ENCODE data around the gene SETD5. TPM values are rescaled to one million over a fixed set of nuclear protein-coding genes. Genes with fewer than 3 reads are reported as not detected.
A peak's percentile ranks its signal among the peaks of the same experiment; 100 is the strongest.

The SETD5 gene, protein sequence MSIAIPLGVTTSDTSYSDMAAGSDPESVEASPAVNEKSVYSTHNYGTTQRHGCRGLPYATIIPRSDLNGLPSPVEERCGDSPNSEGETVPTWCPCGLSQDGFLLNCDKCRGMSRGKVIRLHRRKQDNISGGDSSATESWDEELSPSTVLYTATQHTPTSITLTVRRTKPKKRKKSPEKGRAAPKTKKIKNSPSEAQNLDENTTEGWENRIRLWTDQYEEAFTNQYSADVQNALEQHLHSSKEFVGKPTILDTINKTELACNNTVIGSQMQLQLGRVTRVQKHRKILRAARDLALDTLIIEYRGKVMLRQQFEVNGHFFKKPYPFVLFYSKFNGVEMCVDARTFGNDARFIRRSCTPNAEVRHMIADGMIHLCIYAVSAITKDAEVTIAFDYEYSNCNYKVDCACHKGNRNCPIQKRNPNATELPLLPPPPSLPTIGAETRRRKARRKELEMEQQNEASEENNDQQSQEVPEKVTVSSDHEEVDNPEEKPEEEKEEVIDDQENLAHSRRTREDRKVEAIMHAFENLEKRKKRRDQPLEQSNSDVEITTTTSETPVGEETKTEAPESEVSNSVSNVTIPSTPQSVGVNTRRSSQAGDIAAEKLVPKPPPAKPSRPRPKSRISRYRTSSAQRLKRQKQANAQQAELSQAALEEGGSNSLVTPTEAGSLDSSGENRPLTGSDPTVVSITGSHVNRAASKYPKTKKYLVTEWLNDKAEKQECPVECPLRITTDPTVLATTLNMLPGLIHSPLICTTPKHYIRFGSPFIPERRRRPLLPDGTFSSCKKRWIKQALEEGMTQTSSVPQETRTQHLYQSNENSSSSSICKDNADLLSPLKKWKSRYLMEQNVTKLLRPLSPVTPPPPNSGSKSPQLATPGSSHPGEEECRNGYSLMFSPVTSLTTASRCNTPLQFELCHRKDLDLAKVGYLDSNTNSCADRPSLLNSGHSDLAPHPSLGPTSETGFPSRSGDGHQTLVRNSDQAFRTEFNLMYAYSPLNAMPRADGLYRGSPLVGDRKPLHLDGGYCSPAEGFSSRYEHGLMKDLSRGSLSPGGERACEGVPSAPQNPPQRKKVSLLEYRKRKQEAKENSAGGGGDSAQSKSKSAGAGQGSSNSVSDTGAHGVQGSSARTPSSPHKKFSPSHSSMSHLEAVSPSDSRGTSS (N-terminal part only)
- total RNA-seq, result 152 and 164 TPM in 2 replicates

DNA sequence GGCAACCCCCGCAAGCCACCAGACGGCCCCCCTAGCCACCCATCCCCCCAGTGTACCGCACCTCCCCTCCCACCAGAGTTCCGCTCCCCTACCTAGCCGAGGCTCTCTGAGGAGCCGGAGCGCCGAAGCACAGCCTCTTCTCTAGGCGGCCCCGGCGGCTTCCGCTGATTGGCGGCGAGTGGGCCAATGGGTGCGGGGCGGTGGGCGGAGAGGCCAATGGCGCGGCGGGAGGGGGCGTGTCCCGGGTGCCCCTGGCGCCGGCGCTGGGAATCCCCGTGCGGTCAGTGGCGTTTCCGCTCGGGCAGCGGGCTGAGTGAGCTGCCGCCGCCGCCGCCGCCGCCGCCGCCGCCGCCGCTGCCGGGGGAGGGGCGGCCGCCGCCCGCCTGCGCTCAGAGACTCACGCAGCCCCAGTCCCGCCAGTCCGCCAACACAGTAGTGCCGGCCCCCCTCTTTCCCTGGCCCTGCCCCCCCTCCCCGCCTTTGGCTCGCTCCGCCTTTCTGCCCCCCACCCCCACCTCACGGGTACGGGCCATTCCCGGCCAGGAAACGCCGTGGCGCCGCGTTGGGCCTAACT lies at the start of gene SETD5:
TSS of gene SETD5 (plus strand) at position 284 of the 574 bp plus-strand sequence. CDS start 31,324 bp downstream, outside the sequence.
- Mint-ChIP-seq H3K36me3 (ENCODE audit: low read depth) (peaks cover 50% of the 10 kb centered on the region), H3K4me1 (peaks cover 58% of the 10 kb centered on the region), H3K4me3 (peak within 1 kb of the TSS; percentile 100), H3K27ac (peak within 1 kb of the TSS; percentile 100), H3K27me3 (no peaks in the 10 kb centered on the region), H3K9me3 (no peaks in the 10 kb centered on the region)
- peak; percentile 100 for DNase-seq
- intact Hi-C loops (cut with micrococcal nuclease), result loop anchor here (1.0 to 5.0 kb wide), 6 partner anchors 252 to 1875 kb away; partner anchors contain the start of genes ATG7, BRPF1, CRELD1 and MTMR14

- no peak overlapping the region for H3K27ac Mint-ChIP-seq
- H3K4me1 Mint-ChIP-seq, result no peaks in the 10 kb centered on the region
- DNase-seq, result no peak
- H3K36me3 Mint-ChIP-seq (ENCODE audit: low read depth), result no peaks in the 10 kb centered on the region
- intact Hi-C loops (cut with micrococcal nuclease), result no loop called here
- H3K4me3 Mint-ChIP-seq, result no peak overlapping the region
- no peaks in the 10 kb centered on the region for H3K27me3 Mint-ChIP-seq
- H3K9me3 Mint-ChIP-seq, result no peaks in the 10 kb centered on the region
Measured at GRCh38 chr3:9347887-9348286, 49.5 kb upstream of the SETD5 start.

DNA sequence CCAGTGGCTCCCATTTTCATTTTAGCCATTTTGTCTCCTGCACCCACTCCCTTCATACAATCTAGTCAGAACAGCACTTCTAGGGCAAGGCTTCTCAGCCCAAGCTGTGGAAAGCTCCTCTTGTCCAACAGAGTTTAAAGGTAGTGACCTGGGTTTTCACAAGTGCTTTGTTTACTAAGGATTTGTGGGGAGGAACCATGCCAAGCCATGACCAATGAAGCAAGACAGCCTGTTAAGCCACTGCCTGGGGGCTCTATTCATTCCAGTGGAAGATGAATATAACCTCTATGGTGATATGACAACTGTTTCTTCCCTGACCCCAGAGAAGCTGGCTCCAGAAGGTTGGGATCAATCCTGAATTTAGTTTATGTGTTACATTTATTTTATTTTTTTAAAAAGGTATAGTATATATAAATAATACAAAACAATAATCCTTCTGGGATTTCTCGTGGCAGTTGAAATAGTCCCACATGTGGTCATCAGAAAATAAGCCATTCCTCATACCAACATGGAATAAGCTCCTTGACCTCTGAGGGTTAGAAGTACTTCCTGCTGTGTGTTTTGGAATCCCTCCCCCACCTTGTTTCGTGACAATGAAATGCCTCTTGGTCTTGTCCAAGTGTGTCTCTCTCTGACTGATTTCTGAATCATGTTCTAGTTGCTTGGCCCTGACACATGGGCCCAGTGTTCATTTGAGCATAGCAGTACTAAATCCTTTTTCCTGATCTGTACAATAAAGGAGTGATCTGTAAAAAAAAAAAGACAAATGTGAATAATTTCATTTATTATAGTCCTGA lies 47.9 kb upstream of the SETD5 start:
- Mint-ChIP-seq H3K27ac (no peak overlapping the region), H3K36me3 (ENCODE audit: low read depth) (no peaks in the 10 kb centered on the region), H3K4me1 (peaks cover 6% of the 10 kb centered on the region), H3K9me3 (no peaks in the 10 kb centered on the region), H3K4me3 (no peak overlapping the region), H3K27me3 (no peaks in the 10 kb centered on the region)
- intact Hi-C loops (cut with micrococcal nuclease), result loop anchor here (5.0 kb wide), 2 partner anchors 153 to 378 kb away; no protein-coding TSS in a partner anchor
- no peak for DNase-seq

GRCh38 chr3:9351709-9352126 lies 45.7 kb upstream of the SETD5 start:
- Mint-ChIP-seq H3K27ac (no peak overlapping the region), H3K4me1 (peaks cover 15% of the 10 kb centered on the region), H3K27me3 (no peaks in the 10 kb centered on the region), H3K36me3 (ENCODE audit: low read depth) (no peaks in the 10 kb centered on the region), H3K4me3 (no peak overlapping the region), H3K9me3 (no peaks in the 10 kb centered on the region)
- intact Hi-C loops (cut with micrococcal nuclease), result loop anchor here (2.0 to 5.0 kb wide), 3 partner anchors 71 to 376 kb away; no protein-coding TSS in a partner anchor
- DNase-seq, result no peak

GRCh38 chr3:9352917-9353752 lies 44.3 kb upstream of the SETD5 start:
- intact Hi-C loops (cut with micrococcal nuclease), result loop anchor here (2.0 to 5.0 kb wide), 3 partner anchors 70 to 374 kb away; no protein-coding TSS in a partner anchor
- H3K27ac Mint-ChIP-seq, result no peak overlapping the region
- H3K4me1 Mint-ChIP-seq, result peaks cover 15% of the 10 kb centered on the region
- H3K27me3 Mint-ChIP-seq, result no peaks in the 10 kb centered on the region
- H3K9me3 Mint-ChIP-seq, result no peaks in the 10 kb centered on the region
- H3K4me3 Mint-ChIP-seq, result no peak overlapping the region
- DNase-seq, result peak; percentile 87
- H3K36me3 Mint-ChIP-seq (ENCODE audit: low read depth), result no peaks in the 10 kb centered on the region

DNA sequence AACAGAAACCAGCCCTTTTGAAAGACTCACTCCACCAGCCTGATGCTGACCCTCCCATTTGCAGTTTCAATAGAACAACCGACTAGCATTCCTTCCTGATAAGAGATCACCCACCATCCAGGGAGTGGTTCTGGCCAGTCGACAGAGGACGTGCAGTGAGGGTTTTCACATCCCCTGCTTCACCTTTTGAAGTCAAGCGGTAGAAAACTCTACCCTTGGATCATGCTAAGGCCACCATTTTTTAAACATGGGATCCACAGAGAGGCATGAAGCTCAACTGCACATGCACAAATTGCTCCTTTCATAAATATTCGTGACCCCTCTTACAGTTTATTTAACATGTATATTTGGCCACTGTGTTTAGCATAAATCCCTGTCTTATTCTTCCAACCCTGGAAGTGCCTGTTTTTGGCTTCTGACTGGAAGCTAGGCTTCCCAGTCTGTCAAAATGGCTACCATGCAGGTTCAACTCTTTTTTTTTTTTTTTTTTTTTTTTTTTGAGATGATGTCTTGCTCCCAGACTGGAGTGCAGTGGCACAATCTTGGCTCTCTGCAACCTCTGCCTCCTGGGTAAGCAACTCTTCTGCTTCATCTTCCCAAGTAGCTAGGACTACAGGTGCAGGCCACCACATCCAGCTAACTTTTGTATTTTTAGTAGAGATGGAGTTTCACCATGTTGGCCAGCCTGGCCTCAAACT lies 35.6 kb upstream of the SETD5 start:
- Mint-ChIP-seq H3K27me3 (peaks cover 3% of the 10 kb centered on the region), H3K36me3 (ENCODE audit: low read depth) (peaks cover 26% of the 10 kb centered on the region), H3K4me1 (peaks cover 19% of the 10 kb centered on the region), H3K27ac (no peak overlapping the region), H3K9me3 (peaks cover 5% of the 10 kb centered on the region), H3K4me3 (peak overlapping the region; percentile 92)
- intact Hi-C loops (cut with micrococcal nuclease), result loop anchor here (2.0 to 5.0 kb wide), 4 partner anchors 61 to 400 kb away; partner anchors contain the start of genes BRPF1, MTMR14 and RAD18
- DNase-seq, result no peak

DNA sequence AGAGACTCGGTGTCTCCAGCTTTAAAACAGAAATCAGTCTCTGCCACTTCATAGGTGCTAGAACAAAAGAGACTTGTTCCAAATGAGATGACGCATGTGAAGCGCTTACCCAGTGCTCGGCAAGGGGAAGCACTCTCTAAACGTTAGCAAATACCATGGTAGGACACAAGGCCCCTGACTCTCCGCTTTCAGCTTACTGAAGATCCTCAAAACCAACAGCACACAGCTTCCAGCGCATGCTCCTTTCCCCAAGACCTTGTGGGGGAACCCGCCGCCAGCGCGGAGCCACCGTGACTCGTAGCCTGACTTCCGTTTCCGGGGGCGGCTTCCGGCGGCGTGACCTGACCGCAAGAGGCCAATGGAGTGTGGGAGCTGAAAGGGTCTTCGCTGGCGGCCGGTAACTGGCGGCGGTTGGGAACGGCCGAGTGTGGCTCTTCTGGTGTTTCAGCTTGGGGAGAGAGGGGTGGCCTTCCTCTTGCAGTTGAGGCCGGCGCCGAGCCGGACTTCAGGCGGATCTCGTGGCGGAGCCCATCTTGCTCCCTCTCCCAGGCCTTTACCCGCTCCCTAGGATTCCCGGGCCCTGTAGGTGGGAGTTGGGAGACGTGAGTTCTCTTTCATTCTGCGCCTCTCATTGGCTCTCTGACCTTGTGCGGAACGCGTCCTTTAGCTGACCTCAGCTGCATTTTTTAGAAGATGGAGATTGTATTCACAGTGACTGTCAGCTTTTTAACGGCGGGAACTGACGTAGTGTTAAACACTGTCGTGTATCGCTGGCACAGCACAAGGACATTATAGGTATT lies 34.5 kb upstream of the SETD5 start, which contains the start of gene THUMPD3:
TSS of gene THUMPD3 (plus strand) at position 324 of the 800 bp plus-strand sequence. CDS start 2,015 bp downstream, outside the sequence.
- Mint-ChIP-seq H3K36me3 (ENCODE audit: low read depth) (peaks cover 29% of the 10 kb centered on the region), H3K27ac (peak within 1 kb of the TSS; percentile 99), H3K9me3 (peaks cover 5% of the 10 kb centered on the region), H3K27me3 (peaks cover 3% of the 10 kb centered on the region), H3K4me1 (peaks cover 19% of the 10 kb centered on the region), H3K4me3 (peak within 1 kb of the TSS; percentile 92)
- peak; percentile 98 for DNase-seq
- intact Hi-C loops (cut with micrococcal nuclease), result loop anchor here (1.0 to 5.0 kb wide), 5 partner anchors 35 to 401 kb away; partner anchors contain the start of genes BRPF1, MTMR14 and RAD18

DNA sequence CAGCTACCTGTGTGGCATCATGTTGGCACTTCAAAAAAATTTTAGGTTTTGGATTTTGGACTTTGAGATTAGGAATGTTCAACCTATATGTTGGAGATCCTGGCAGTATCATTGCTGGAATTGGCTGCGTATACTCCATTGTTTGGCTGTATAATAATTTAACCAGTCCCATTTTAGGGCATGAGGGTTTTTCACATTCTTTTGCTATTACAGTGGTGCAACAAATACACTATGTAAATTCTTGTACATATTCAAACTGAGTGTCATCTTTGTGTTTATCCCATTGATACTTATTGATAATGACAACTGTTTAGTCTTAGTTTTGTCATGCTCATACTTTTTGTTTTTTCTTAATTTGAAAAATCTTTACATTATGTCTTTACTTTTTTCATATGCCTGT lies 27.9 kb upstream of the SETD5 start:
- Mint-ChIP-seq H3K9me3 (no peaks in the 10 kb centered on the region), H3K36me3 (ENCODE audit: low read depth) (peaks cover 63% of the 10 kb centered on the region), H3K27me3 (no peaks in the 10 kb centered on the region), H3K27ac (no peak overlapping the region), H3K4me3 (no peak overlapping the region), H3K4me1 (peaks cover 19% of the 10 kb centered on the region)
- DNase-seq, result no peak
- intact Hi-C loops (cut with micrococcal nuclease), result no loop called here

DNA sequence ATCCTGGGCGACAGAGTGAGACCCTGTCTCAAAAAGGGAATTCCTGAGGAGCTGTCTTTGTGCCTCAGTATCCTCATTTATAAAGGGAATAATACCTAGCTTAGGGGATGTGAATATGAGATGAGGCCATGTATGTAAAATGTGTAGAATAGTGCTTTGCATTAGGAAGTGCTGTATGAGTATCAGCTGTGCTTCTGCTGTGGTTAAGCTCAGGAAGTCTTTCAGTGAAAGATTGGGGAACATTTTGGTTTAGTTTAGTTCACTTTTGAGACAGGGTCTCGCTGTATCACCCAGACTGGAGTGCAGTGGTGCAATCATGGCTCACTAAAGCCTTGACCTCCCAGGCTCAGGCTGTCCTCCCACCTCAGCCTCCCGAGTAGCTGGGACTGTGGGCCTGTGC lies 23.9 kb upstream of the SETD5 start:
- Mint-ChIP-seq H3K9me3 (no peaks in the 10 kb centered on the region), H3K27me3 (no peaks in the 10 kb centered on the region), H3K36me3 (ENCODE audit: low read depth) (peaks cover 75% of the 10 kb centered on the region), H3K4me1 (peaks cover 13% of the 10 kb centered on the region), H3K27ac (peak overlapping the region; percentile 25), H3K4me3 (no peak overlapping the region)
- intact Hi-C loops (cut with micrococcal nuclease), result no loop called here
- DNase-seq, result no peak

DNA sequence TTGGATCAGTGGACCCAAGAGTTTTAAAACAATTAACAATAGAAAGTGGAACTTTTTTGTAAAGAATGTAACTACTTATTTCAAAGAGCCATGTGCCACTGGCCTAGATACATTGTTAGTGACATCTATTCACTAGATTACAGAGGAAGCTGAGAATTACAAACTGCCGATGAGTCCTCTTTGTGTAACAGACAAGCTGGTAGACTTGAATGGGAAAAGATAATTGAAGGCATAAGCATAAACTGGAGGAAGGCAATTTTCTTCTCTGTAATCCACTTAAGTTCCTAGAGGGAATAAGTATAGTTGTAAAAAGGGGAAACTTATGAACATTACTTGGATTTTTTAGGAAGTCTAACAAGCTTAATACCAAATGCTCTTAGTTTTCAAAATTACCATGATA lies 19.4 kb upstream of the SETD5 start:
- H3K4me3 Mint-ChIP-seq, result no peak overlapping the region
- H3K9me3 Mint-ChIP-seq, result no peaks in the 10 kb centered on the region
- H3K27ac Mint-ChIP-seq, result peak overlapping the region; percentile 45
- intact Hi-C loops (cut with micrococcal nuclease), result no loop called here
- peaks cover 64% of the 10 kb centered on the region for H3K36me3 Mint-ChIP-seq (ENCODE audit: low read depth)
- H3K27me3 Mint-ChIP-seq, result no peaks in the 10 kb centered on the region
- DNase-seq, result no peak
- peaks cover 13% of the 10 kb centered on the region for H3K4me1 Mint-ChIP-seq

- Mint-ChIP-seq H3K4me1 (peaks cover 10% of the 10 kb centered on the region), H3K4me3 (no peak overlapping the region), H3K27ac (no peak overlapping the region), H3K36me3 (ENCODE audit: low read depth) (peaks cover 60% of the 10 kb centered on the region), H3K9me3 (no peaks in the 10 kb centered on the region), H3K27me3 (no peaks in the 10 kb centered on the region)
- intact Hi-C loops (cut with micrococcal nuclease), result no loop called here
- no peak for DNase-seq
Measured at GRCh38 chr3:9379327-9379726, 18.1 kb upstream of the SETD5 start.

Data from activated CD4-positive, alpha-beta T cell treated with anti-CD3 and anti-CD28 coated beads, Interleukin-2, amount 10 ng/mL, durations not matched to agents 24 days and 14 days (primary cell).